Measurements from ENCODE around the gene NUTF2.
"Not testable (repeated sequence)": the region's sequence is repeated elsewhere in the genome, so short reads cannot be mapped to it uniquely, and the experiment has no call there.

Gene NUTF2

DNA sequence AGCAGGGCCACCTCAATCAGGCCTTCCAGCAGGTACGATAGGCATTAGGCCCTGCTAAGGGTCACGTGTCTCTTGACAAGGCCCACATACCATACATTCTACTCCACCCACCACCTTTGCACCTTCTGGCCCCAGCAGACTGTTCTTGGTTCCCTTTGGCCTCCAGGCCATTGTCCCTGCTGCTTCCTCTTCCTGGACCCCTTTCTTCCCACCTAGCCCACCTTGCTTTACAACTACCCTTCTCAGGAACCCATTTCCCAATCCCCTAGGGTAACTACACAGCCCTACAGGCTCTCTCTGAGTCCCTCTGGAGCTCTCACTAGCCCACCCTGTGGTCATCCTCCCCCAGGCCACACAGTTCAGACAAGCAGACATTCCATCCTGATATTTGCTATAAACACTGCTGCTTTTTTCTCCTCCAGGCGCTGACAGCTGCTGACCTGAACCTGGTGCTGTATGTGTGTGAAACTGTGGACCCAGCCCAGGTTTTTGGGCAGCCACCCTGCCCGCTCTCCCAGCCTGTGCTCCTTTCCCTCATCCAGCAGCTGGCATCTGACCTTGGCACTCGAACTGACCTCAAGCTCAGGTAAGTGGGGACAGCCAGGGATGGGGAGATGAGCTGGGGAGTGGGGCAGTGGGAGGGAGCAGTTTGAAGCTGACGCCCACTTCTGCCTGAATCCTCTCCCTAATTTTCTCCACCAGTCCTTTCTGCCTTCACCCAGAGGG, 36.6 kb downstream of the NUTF2 start:
- DNase-seq: peak in 1 of 56 donors; percentile 34

- DNase-seq: peak in 28 of 56 donors; percentile 7 to 72 (median 28)
These were observed 37.1 kb downstream of the NUTF2 start for GRCh38 chr16:67883872-67884261.

GRCh38 chr16:67884684-67885083, 38.0 kb downstream of the NUTF2 start, which contains the start of gene NRN1L:
NRN1L (plus strand) TSS chr16:67884885; CDS start chr16:67884904, 19 bp downstream.
- peak in 55 of 56 donors; percentile 18 to 95 (median 84) for DNase-seq

DNA sequence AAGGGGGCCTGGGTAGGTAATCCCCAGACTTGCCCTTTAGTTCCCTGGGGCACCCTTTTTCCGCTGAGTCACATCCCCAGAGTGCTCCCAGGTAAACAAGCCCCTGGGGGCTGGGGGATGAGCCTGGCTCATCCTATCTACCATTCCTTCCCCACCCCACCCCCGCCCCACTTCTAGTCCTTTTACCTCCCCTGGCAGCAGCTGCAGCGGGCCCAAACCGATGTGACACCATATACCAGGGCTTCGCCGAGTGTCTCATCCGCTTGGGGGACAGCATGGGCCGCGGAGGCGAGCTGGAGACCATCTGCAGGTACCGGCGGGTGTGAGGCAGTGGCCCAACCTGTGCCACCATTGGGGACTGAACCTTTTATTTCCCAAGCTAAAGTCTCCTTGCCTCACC, 38.8 kb downstream of the NUTF2 start:
- no peak for DNase-seq

DNA sequence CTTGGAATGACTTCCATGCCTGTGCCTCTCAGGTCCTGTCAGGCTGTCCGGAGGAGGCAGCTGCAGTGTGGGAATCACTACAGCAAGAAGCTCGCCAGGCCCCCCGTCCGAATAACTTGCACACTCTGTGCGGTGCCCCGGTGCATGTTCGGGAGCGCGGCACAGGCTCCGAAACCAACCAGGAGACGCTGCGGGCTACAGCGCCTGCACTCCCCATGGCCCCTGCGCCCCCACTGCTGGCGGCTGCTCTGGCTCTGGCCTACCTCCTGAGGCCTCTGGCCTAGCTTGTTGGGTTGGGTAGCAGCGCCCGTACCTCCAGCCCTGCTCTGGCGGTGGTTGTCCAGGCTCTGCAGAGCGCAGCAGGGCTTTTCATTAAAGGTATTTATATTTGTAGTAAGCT, 39.2 kb downstream of the NUTF2 start:
- DNase-seq: no peak

- no peak for DNase-seq
These were observed 39.7 kb downstream of the NUTF2 start for GRCh38 chr16:67886387-67886786.

DNA sequence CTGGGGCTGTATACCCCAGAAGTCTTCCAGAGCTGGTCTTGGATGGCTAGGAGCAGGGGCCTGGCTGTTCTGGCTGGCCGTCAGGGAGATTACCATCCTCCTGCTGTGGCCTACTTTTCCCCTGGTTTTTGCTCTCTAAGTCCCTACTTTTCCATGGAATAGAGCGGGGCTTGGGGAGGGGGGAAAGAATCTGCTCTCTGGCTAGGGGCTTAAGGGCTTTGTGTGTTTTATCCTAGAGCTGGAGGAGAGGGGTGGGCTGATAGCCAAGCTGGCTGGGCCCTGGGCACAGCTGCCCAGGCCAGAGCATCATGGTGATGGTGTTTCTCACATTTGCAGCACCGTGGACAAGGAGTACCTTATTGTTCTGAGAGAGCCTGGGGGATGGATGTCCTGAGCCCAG, 41.6 kb downstream of the NUTF2 start:
- no peak for DNase-seq

DNA sequence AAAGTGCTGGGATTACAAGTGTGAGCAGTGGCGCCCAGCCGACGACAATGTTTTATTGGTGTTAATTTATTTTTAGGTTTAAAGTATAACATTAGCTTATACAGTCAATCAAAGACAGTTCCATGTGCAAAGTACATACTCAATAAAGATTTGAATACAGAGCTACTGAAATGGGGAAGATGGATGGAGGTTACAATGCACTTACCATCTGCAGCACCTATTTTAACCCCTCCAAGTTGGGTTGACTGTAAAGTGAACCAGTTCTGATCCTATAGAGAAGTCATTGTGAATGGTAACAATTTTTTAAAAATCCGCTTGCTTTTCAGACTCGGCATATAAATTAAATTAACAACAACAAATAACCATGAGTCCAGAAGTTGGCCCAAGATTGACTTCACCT, 45.6 kb downstream of the NUTF2 start:
- no peak for DNase-seq

DNA sequence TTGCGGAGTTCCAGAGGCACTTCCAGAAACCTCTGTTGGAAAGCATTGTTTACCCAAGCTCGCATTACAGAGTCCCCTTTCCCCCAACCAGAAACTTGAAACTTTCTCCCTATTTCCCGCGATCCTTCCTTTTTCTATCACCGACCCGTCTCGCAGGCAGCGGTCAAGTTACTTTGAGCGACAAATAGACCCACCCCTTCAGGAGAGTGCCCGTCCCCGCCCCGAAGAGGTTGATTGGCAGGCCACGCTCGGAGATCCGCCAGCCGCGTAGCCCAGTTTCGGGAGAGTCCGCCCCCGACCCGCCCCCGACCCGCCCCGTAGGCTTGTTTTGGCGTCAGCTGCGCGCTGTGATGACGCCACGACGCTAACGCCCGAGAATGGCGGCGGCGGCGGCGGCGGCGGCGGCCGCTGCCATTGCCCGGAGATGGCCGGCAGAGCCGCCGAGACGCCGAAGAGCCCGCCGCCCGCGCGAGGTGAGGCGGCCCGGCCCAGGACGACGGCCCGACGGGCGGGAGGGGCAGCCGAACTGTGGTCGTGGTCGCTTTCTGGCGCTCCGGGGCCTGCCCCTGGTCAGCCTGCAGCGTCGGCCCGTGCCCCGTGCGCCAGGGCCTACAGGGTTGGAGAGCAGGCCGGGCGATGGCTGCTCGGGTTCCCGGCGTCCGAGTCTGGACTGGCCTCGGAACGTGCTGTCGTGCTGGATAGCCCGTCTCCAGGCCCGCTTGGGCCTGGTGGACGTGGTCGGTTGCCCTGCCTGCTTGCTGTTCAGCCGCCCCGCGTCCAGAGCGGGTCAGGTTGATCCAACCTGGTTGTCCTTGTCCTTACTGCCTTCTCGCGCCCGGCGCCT, 46.4 kb downstream of the NUTF2 start, which contains the start of gene PSKH1:
PSKH1 (plus strand) TSS at position 356 of the 844 bp plus-strand sequence. CDS start 15,496 bp downstream, outside the sequence.
- DNase-seq: peak; percentile 31 to 98 (median 94)

- peak in 1 of 56 donors; percentile 35 for DNase-seq
These were observed 47.1 kb downstream of the NUTF2 start for GRCh38 chr16:67893743-67894399.

DNA sequence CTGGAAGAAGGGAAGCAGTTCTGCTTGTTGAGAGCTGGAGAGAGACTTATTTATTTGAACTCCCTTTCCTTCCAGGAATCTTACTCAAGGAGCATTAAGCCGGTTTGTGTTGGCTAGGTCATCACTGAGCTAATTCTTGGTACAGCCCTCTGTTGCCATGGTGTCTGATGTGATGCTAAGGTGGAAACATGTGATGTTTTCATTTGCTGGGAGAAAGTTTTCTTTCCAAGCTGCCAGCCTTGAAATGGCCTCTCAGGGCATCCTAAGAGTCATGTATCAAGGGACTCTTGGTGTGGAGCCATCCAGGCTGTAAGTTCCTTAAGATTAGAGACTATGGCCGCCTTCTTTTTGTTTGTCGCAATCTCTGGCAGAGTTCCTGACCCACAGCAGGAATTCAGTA, 50.5 kb downstream of the NUTF2 start:
- peak in 12 of 56 donors; percentile 8 to 36 (median 16) for DNase-seq

- DNase-seq: no peak
These were observed 55.0 kb downstream of the NUTF2 start for GRCh38 chr16:67901734-67902133.

- no peak for DNase-seq
These were observed 56.1 kb downstream of the NUTF2 start for GRCh38 chr16:67902831-67903230.

- DNase-seq: no peak
These were observed 60.9 kb downstream of the NUTF2 start for GRCh38 chr16:67907397-67908180.

DNA sequence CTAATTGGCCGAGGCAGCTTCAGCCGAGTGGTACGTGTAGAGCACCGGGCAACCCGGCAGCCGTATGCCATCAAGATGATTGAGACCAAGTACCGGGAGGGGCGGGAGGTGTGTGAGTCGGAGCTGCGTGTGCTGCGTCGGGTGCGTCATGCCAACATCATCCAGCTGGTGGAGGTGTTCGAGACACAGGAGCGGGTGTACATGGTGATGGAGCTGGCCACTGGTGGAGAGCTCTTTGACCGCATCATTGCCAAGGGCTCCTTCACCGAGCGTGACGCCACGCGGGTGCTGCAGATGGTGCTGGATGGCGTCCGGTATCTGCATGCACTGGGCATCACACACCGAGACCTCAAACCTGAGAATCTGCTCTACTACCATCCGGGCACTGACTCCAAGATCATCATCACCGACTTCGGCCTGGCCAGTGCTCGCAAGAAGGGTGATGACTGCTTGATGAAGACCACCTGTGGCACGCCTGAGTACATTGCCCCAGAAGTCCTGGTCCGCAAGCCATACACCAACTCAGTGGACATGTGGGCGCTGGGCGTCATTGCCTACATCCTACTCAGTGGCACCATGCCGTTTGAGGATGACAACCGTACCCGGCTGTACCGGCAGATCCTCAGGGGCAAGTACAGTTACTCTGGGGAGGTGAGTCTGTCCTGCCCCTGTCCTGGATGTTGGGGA, 62.5 kb downstream of the NUTF2 start:
- DNase-seq: no peak

GRCh38 chr16:67910158-67910557, 63.4 kb downstream of the NUTF2 start:
- DNase-seq: peak in 50 of 56 donors; percentile 22 to 96 (median 78)

DNA sequence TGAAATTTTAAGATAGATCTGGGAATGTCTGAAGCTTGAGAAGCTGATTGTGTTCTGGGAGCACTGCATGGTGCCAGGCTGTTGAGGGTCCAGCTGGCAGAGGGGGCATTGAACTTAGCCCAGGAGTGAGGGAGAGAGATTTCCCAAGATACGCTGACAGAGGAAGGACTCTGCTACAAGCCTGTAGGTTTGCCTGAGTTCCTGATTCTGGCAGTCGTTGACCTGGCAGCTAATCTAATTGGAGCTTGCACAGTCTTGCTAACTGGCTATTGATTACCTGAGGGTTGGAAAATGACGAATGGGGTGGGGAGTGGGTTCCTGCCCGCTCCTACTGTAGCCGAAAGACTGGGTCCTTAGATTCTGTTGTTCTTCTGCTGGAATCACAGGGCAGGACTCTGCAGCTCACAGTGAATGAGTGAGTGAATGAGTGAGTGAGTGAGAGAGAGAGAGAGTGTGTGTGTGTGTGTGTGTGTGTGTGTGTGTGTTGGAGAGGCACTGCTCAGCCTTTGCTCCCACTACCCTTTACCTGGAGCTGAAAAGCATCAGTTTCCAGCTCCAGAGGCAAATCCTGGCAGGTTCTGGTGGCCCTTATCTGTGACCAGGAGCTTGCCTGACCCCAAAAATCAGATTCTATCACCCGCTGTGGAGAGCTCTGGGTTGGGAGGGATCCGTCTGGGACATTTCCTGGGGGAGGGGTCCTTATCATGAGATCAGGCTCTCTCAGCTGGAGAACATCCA, 68.2 kb downstream of the NUTF2 start:
- no peak for DNase-seq

DNA sequence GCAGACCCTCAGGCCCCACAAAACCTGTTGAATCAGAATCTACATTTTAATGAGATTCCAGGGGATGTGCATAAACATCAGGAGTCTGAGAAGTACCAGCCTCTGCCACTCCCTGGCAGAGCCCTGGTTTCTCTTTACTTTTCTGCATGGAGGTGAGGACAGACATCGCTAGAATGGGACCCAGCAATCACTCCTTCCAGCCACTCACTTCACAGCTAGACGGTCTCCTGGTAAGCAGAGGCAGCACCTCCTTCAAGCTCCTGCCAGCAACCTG, 68.7 kb downstream of the NUTF2 start:
- not testable (repeated sequence) for DNase-seq

DNA sequence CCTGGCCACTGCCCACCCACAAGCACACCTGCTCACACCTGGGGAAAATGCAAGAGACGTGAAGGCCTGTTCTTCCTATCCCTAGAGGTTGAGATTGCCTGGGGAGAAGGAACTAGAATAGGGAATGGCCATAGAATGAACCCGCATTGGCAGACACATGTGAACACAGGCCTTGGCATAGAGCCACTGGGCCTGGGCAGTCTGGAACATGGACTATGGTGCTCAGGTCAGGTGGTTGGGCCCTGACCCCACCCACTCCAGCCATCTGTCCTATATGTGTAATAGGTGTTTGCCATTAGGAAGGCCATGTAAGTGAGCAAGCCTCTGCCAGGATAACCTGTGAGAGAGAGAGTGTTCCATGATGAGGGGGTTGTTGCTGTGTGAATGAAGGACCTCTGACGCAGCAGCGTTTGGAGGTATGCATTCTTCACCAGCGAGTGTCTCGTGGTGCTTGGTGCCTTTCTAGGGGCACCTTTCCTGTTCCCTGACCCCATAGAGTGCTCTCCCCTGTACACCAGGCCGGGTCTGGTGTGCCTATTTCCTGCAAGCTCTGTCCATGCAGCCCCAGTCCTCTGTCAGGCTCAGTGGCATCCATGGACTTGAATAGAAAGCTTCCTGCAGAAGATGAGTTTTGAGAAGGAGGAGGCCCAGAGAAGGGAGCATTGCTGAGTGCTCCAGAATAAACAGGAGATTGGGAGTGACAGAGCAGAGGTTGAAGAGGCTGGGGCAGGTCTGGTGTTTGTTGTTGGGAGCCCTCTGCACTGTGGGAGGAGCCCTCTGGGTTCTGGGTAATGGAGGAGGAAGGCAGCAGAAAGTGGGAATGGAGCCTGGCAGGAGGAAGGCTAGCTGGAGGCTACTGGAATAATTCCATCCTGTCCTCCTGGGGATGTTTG, 69.3 kb downstream of the NUTF2 start:
- DNase-seq: peak in 1 of 56 donors; percentile 27

Measured in amygdala (tissue), 56 donors.